Dedifferentiated amniotic fluid mesenchymal stem cell (primary cell): Measurements from ENCODE around the gene EEF1AKMT4.
"Not testable (repeated sequence)": the region's sequence is repeated elsewhere in the genome, so short reads cannot be mapped to it uniquely, and the experiment has no call there.

Experiments used
- DNase-seq: peaks from one replicate; pipeline ENCODE4 v3.0.0-alpha.2; 2016; ENCODE audit errors: extremely low spot score

The EEF1AKMT4 gene

GRCh38 chr3:184259878-184260723 is 10.6 kb downstream of the EEF1AKMT4 start:
- no peak for DNase-seq

GRCh38 chr3:184260724-184261269 is 11.3 kb downstream of the EEF1AKMT4 start:
- DNase-seq: no peak

GRCh38 chr3:184261270-184261853 is 11.9 kb downstream of the EEF1AKMT4 start, which contains the start of gene CAMK2N2:
CAMK2N2 (minus strand) TSS chr3:184261553; CDS start chr3:184261285, 268 bp downstream.
- DNase-seq: no peak

DNA sequence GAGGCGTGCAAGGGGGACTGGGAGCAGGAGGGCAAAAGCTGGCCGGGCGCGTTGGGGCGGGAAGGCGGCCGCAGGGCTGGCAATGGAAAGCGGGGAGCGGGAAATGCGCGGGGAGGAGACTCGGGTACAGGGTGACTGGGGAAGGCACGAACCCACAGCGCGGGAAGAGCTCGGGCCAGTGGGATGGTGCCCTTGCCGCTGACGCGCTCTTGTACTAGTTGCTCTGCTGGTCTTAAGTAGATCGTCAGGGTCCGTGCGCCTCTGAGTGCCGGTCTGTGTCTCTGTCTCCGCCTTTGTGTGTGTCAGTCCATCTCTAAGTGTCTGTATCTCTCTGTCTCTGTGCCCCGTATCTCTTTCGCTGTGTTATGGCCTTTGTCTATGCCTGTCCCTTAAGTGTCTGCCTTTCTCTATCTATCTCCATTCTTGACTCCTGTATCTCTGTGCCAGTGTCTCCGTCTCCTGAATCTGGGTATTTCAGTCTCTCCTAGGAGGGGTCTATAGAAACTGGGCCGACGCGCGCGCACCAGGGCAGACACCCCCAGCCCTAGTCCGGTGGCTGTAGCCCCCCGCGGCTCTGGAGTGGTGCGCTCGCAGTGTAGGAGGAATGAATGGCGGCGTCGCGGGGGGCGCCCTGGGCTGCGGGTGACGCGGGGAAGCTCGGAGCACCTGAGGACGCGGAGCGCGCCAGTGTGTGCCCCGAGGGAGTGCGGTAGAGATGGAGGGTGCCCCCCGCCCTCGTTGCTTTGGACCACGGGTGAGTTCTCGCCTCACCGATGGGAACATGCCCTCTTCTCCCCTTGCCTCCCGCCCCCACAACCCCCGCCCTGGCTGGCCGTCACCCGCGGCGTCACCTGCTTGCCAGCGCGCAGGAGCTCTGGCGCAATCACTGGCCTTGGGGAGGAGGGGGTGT is 12.6 kb downstream of the EEF1AKMT4 start:
- no peak for DNase-seq

DNA sequence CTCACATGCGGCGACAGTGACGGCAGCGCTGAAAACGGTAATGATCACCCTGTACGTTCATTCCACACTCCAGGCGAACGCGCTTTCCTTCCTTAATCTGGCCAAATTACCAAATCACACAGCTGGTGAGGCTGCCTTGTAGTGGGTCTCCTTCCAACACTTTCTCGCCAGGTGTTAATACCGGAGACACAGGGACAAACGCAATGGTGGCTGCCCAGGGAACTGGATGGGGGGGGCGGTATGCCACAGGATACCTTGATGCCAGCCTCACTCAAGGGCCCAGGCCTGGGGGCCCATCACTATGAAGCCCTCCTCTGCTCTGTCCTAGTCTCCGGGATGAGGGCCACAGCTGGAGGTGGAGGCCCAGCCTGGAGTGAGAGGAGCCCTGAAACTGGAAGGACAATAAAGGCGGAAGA is 13.3 kb downstream of the EEF1AKMT4 start:
- no peak for DNase-seq

DNA sequence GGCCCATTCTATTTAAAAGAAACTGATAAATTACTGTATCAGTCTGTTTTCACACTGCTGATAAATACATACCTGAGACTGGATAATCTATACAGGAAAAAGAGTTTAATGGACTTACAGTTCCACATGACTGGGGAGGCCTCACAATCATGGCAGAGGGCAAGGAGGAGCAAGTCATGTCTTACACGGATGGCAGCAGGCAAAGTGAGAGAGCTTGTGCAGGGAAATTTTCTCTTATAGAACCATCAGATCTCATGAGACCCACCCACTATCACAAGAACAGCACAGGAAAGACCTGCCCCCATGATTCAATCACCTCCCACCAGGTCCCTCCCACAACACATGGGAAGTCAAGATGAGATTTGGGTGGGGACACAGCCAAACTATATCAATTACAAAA is 17.8 kb downstream of the EEF1AKMT4 start:
- DNase-seq: not testable (repeated sequence)

GRCh38 chr3:184272269-184272668 is 22.8 kb downstream of the EEF1AKMT4 start:
- DNase-seq: no peak

DNA sequence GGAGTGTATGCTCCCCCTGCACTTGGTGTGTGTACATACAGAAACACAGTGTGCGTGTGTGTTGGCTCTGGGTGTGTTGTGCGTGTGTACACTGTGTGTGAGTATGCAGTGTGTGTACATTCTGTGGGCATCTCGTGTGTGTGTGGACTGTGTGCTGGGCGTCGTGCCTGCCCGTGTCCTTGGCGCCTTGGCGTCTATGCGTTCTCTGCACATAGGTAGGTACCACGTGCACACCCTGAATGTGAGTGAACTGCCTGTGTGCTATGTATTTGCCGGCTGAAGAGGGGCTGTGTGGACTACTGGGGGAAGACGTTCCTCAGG is 25.9 kb downstream of the EEF1AKMT4 start:
- DNase-seq: no peak

GRCh38 chr3:184275961-184276910 is 26.8 kb downstream of the EEF1AKMT4 start, which contains the start of gene ECE2:
ECE2 (plus strand) TSS chr3:184276022; CDS start chr3:184276154, 132 bp downstream.
- no peak for DNase-seq

DNA sequence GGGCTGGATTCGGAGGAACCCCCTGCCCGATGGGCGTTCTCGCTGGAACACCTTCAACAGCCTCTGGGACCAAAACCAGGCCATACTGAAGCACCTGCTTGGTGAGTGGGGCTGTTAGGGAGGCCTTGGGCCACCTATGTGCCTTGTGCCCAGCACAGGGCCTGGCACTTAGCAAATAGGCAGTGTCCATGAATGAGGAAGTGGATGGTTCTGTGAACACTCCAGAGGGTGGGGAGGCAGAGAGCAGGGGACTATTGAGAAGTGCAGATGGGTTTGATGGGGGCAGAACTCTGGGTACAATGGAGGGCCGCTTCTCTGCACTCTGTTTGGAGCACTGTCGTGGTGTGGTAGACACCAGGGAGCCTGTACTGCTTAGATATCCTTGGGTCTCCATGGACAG is 27.9 kb downstream of the EEF1AKMT4 start:
- no peak for DNase-seq

GRCh38 chr3:184282941-184283340 is 33.5 kb downstream of the EEF1AKMT4 start:
- no peak for DNase-seq

- DNase-seq: no peak
These were observed 34.2 kb downstream of the EEF1AKMT4 start for GRCh38 chr3:184283681-184284080.

DNA sequence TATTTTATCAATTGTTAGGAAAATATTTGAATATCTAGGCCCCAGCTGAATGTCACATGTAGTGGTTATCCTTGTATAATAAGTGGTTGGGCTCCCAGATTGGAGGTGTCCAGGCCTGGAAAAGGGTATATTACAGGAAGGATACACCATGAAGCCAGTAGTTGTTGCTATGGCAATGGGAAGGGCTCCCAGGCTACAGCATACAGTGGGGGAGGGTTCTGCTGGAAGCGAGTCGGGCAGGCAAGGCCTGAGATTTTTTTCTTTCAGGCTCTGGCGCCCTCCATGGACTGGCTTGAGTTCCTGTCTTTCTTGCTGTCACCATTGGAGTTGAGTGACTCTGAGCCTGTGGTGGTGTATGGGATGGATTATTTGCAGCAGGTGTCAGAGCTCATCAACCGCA is 35.2 kb downstream of the EEF1AKMT4 start:
- peak; percentile 54 for DNase-seq

DNA sequence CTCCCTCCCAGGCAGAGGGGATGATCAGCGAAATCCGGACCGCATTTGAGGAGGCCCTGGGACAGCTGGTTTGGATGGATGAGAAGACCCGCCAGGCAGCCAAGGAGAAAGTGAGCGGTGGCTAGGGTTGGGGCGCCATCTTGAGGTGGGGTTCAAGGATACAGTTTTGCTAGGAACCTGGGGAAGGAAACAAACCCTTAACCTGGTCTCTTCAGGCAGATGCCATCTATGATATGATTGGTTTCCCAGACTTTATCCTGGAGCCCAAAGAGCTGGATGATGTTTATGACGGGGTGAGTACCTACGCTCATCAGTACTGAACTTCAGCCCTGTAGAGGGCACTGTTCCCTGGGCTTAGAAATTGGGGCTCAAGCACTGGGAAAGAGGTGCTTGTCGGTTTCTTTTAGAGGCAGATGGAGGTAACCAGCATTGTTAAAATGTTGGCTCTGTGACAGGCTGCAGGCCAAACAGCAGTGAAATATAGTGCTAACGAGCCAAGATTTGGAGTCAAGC is 40.0 kb downstream of the EEF1AKMT4 start:
- peak; percentile 36 for DNase-seq

GRCh38 chr3:184290331-184290730 is 40.9 kb downstream of the EEF1AKMT4 start:
- DNase-seq: no peak

GRCh38 chr3:184291044-184291737 is 41.7 kb downstream of the EEF1AKMT4 start:
- DNase-seq: no peak

- DNase-seq: no peak
These were observed 42.4 kb downstream of the EEF1AKMT4 start for GRCh38 chr3:184291738-184292445.

DNA sequence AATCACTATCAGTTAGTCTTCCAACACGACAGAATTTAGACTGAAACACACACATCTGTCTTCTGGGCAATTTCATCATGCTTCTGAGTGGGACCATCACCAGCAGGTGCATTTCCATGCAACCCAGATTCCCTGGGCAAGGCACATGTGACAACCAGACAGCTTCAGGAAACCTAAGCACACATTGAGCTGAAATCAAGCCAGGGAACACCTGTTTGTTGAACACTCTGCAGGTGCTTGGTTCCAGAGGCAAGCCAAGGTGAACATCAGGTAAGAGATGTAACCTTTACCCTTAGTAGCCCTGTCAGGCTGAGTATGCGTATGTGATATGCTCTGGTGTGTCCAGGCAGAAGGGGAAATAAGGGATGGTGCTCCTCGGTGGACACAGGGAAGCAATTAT is 46.3 kb downstream of the EEF1AKMT4 start:
- no peak for DNase-seq

- DNase-seq: no peak
These were observed 47.1 kb downstream of the EEF1AKMT4 start for GRCh38 chr3:184296616-184297015.
